ENCODE results near the gene KSR2.

Gene KSR2

GRCh38 chr12:117518594-117519270 is 450.1 kb downstream of the KSR2 start:
- no peak for DNase-seq

- no peak for DNase-seq
Observed at GRCh38 chr12:117517219-117517739, 451.5 kb downstream of the KSR2 start.

GRCh38 chr12:117516034-117516433 is 452.8 kb downstream of the KSR2 start:
- DNase-seq: no peak

- no peak for DNase-seq
Observed at GRCh38 chr12:117514016-117514415, 454.8 kb downstream of the KSR2 start.

GRCh38 chr12:117513353-117513752 is 455.4 kb downstream of the KSR2 start:
- no peak for DNase-seq

- DNase-seq: no peak
Observed at GRCh38 chr12:117508468-117508867, 460.3 kb downstream of the KSR2 start.

- DNase-seq: no peak
Observed at GRCh38 chr12:117507548-117507947, 461.2 kb downstream of the KSR2 start.

- DNase-seq: no peak
Observed at GRCh38 chr12:117506333-117506732, 462.5 kb downstream of the KSR2 start.

GRCh38 chr12:117502633-117503032 is 466.2 kb downstream of the KSR2 start:
- no peak for DNase-seq

- DNase-seq: no peak
Observed at GRCh38 chr12:117502233-117502632, 466.6 kb downstream of the KSR2 start.

- DNase-seq: no peak
Observed at GRCh38 chr12:117501076-117501869, 467.5 kb downstream of the KSR2 start.

- DNase-seq: no peak
Observed at GRCh38 chr12:117499759-117500485, 468.9 kb downstream of the KSR2 start.

- DNase-seq: no peak
Observed at GRCh38 chr12:117498880-117499279, 469.9 kb downstream of the KSR2 start.

- DNase-seq: no peak
Observed at GRCh38 chr12:117498256-117498655, 470.5 kb downstream of the KSR2 start.

- no peak for DNase-seq
Observed at GRCh38 chr12:117497407-117497806, 471.4 kb downstream of the KSR2 start.

GRCh38 chr12:117494833-117495655 is 473.7 kb downstream of the KSR2 start:
- DNase-seq: no peak

GRCh38 chr12:117491711-117492110 is 477.1 kb downstream of the KSR2 start:
- no peak for DNase-seq

GRCh38 chr12:117490130-117490529 is 478.7 kb downstream of the KSR2 start:
- no peak for DNase-seq

GRCh38 chr12:117489671-117490070 is 479.1 kb downstream of the KSR2 start:
- DNase-seq: no peak

GRCh38 chr12:117486840-117487659 is 481.7 kb downstream of the KSR2 start:
- DNase-seq: no peak

GRCh38 chr12:117485984-117486839 is 482.6 kb downstream of the KSR2 start:
- DNase-seq: no peak
